Breast epithelium (tissue), 4 donors: ENCODE measurements around the gene CFAP70. TPM values are rescaled to one million over a fixed set of nuclear protein-coding genes. Genes with fewer than 3 reads are reported as not detected.

Source experiments
- DNase-seq, 2 donors: peaks; one replicate each; pipeline ENCODE4 v3.0.0-alpha.2; 2019; ENCODE audit warnings: low spot score in 2 of 2
- H3K27ac ChIP-seq, 2 donors: fragments of 200-600 bp; sonication (generic) in 1 of 2; one replicate each; pipeline ENCODE4 v1.5.1; 2016 to 2019; ENCODE audit warnings: mild to moderate bottlenecking in 1 of 2
- H3K27me3 ChIP-seq, 2 donors: fragments of 200-600 bp; sonication (generic) in 1 of 2; one replicate each; pipeline versions ENCODE4 v1.5.1 to v1.6.0; 2017 to 2019; ENCODE audit warnings: control low read depth in 1 of 2, mild to moderate bottlenecking in 1 of 2
- H3K36me3 ChIP-seq: fragments of 200-600 bp; one replicate; pipeline ENCODE4 v1.5.1; 2019
- H3K4me1 ChIP-seq, 2 donors: fragments of 200-600 bp; sonication (generic); one replicate each; pipeline ENCODE4 v1.5.1; 2016 to 2019; ENCODE audit warnings: control low read depth in 1 of 2
- H3K4me3 ChIP-seq, 3 donors: fragments of 200-600 bp; sonication (generic); 1 replicate in 2 of 3; 2 replicates in 1 of 3; pipeline ENCODE4 v1.5.1; 2016 to 2019; ENCODE audit warnings: mild to moderate bottlenecking in 3 of 3, moderate library complexity in 2 of 3
- H3K9me3 ChIP-seq, 2 donors: fragments of 200-600 bp; sonication (generic) in 1 of 2; one replicate each; pipeline ENCODE4 v1.5.1; 2016 to 2019; ENCODE audit warnings: control low read depth in 1 of 2
- CTCF ChIP-seq, 3 donors: fragments of 450-650 bp; IDR thresholded peaks; one replicate each; pipeline ENCODE4 v1.5.1; 2016 to 2017; ENCODE audit warnings: antibody characterized with exemption in 3 of 3, mild to moderate bottlenecking in 3 of 3, moderate library complexity in 3 of 3
- POLR2A ChIP-seq: fragments of 450-650 bp; IDR thresholded peaks from one replicate; pipeline ENCODE4 v1.6.1; 2016; ENCODE audit warnings: antibody characterized with exemption, mild to moderate bottlenecking, moderate library complexity
- POLR2AphosphoS5 ChIP-seq, 3 donors: sonication (generic); formaldehyde crosslinking; IDR thresholded peaks; one replicate each; pipeline ENCODE4 v1.6.1; 2017; ENCODE audit warnings: antibody characterized with exemption in 3 of 3
- intact Hi-C: fragments of 100-400 bp; cut with DNase I; formaldehyde crosslinking; loops from one replicate; pipeline ENCODE4 v1.15.1; 2023; ENCODE audit warnings: low total_unique reads
- total RNA-seq, 3 donors: library from RNA; depleted of rRNA; stranded (reverse); fragments of >200 nt; gene quantifications; one replicate each; pipeline ENCODE4 v1.1.0, GENCODE V29; 2016

The CFAP70 gene
- total RNA-seq, 3 donors from 2014 or later, result 7.8 to 10.4 (median 9.2) TPM

- H3K27me3 ChIP-seq, result no peaks in the 10 kb centered on the region
- no peak for TF ChIP-seq CTCF (IDR thresholded peaks at IDR 0.05)
- no peak for TF ChIP-seq POLR2AphosphoS5 (IDR thresholded peaks at IDR 0.05)
- TF ChIP-seq POLR2A, result no peak
- no peak for DNase-seq
- H3K4me3 ChIP-seq, result no peak overlapping the region
- H3K4me1 ChIP-seq, result no peaks in the 10 kb centered on the region
- no peaks in the 10 kb centered on the region for H3K9me3 ChIP-seq
- H3K36me3 ChIP-seq, result no peaks in the 10 kb centered on the region
- intact Hi-C loops, result no loop called here
- H3K27ac ChIP-seq, result no peak overlapping the region
Measured at GRCh38 chr10:73289958-73290357, 68.7 kb downstream of the CFAP70 start.

DNA sequence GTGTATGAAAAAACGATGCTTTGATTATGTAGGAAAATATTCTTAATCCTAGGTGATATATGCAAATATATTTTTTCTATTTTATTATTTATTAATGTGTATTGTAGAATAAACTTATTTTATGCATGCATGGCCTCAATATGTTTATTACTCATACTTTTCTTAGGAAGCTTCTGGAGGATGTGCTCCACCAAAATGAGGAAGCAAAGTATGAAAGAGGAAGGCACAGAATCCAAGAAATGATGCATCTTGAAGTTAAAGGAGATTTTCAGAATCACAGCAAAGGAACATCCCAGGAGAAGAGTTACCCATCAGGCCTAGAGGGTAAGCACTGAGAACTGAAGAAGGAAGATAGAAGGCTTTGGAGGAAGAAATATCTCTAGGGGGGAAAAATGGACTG is 71.2 kb downstream of the CFAP70 start:
- no peak for DNase-seq
- Histone ChIP-seq H3K27me3 (no peaks in the 10 kb centered on the region), H3K9me3 (no peaks in the 10 kb centered on the region), H3K4me1 (no peaks in the 10 kb centered on the region), H3K27ac (no peak overlapping the region), H3K36me3 (no peaks in the 10 kb centered on the region), H3K4me3 (no peak overlapping the region)
- intact Hi-C loops, result no loop called here
- TF ChIP-seq POLR2AphosphoS5 (IDR thresholded peaks at IDR 0.05) (no peak), CTCF (IDR thresholded peaks at IDR 0.05) (no peak), POLR2A (no peak)

DNA sequence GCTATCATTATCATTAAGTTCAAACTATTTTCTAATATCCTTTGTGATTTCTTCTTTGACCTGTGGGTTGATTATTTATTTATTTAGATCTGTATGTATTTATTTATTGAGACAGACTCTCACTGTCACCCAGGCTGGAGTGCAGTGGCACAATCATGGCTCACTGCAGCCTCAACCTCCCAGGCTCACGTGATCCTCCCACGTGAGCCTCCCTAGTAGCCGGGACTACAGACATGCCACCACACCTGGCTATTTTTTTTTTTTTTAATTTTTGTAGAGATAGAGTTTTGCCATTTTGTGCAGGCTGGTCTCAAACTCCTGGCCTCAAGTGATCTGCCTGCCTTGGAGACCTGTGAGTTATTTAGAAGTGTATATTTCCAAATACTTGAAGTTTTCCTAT is 77.6 kb downstream of the CFAP70 start:
- Histone ChIP-seq H3K4me1 (no peaks in the 10 kb centered on the region), H3K27ac (no peak overlapping the region), H3K4me3 (no peak overlapping the region), H3K27me3 (no peaks in the 10 kb centered on the region), H3K9me3 (no peaks in the 10 kb centered on the region), H3K36me3 (no peaks in the 10 kb centered on the region)
- TF ChIP-seq POLR2AphosphoS5 (IDR thresholded peaks at IDR 0.05) (no peak), CTCF (IDR thresholded peaks at IDR 0.05) (no peak), POLR2A (no peak)
- intact Hi-C loops, result no loop called here
- no peak for DNase-seq

GRCh38 chr10:73264423-73264822 is 94.2 kb downstream of the CFAP70 start:
- H3K36me3 ChIP-seq, result no peaks in the 10 kb centered on the region
- H3K9me3 ChIP-seq, result no peaks in the 10 kb centered on the region
- TF ChIP-seq CTCF (IDR thresholded peaks at IDR 0.05), result no peak
- TF ChIP-seq POLR2A, result no peak
- TF ChIP-seq POLR2AphosphoS5 (IDR thresholded peaks at IDR 0.05), result no peak
- H3K4me1 ChIP-seq, result no peaks in the 10 kb centered on the region
- intact Hi-C loops, result no loop called here
- H3K4me3 ChIP-seq, result no peak overlapping the region
- DNase-seq, result no peak
- H3K27me3 ChIP-seq, result no peaks in the 10 kb centered on the region
- no peak overlapping the region for H3K27ac ChIP-seq

- H3K9me3 ChIP-seq, result no peaks in the 10 kb centered on the region
- DNase-seq, result no peak
- TF ChIP-seq POLR2AphosphoS5 (IDR thresholded peaks at IDR 0.05) (no peak), CTCF (IDR thresholded peaks at IDR 0.05) (peak in 2 of 3 donors; percentile 16 to 37)
- no peaks in the 10 kb centered on the region for H3K36me3 ChIP-seq
- H3K27ac ChIP-seq, result no peak overlapping the region
- no peaks in the 10 kb centered on the region for H3K4me1 ChIP-seq
- H3K27me3 ChIP-seq, result no peaks in the 10 kb centered on the region
- H3K4me3 ChIP-seq, result no peak overlapping the region
- intact Hi-C loops, result no loop called here
Measured at GRCh38 chr10:73263693-73264347, 94.8 kb downstream of the CFAP70 start.
